GM04504 (cell line): ENCODE results near the gene NEGR1.

Experiments
- DNase-seq: peaks from one replicate; pipeline ENCODE4 v3.0.0-alpha.2; 2012; ENCODE audit warnings: low read depth

Gene NEGR1

GRCh38 chr1:71778940-71779339, 503.4 kb downstream of the NEGR1 start:
- DNase-seq: no peak

DNA sequence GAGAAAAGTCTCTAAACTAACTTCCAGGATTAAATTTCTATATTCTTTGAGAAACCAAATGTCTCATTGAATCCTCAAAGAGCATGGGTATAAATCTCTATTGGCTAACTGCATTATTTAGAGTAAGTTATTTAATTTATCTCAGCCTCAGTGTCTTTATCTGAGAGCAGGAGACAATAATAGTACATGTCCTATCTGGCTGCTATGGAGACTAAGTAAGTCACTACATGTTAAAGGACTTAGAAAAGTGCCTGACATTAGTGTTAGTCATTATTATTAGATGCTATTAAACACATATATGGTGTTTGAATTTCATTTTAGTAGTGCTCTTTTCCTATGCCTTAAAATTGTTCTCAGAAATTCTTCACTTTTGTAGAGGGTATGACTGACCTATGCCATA, 505.2 kb downstream of the NEGR1 start:
- DNase-seq: no peak

DNA sequence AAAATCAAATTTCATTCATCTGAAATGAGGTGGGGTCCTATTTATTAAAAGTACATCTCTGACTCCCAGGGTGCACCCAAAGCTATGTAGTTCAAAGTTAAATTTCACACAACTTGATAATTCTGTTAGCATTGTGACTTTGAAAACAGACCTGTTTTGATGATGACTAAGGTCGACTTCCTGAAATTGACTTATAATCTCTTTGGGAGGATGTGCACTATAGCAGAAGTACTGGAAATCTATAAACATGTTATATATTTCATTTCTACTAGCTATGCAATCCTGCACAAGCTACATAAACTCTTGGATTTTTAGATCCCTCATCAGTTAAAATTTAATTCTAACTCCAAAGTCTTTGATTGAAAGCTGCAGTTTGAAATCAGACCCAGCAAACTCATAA, 507.6 kb downstream of the NEGR1 start:
- no peak for DNase-seq

GRCh38 chr1:71770121-71770520, 512.2 kb downstream of the NEGR1 start:
- DNase-seq: peak; percentile 27

DNA sequence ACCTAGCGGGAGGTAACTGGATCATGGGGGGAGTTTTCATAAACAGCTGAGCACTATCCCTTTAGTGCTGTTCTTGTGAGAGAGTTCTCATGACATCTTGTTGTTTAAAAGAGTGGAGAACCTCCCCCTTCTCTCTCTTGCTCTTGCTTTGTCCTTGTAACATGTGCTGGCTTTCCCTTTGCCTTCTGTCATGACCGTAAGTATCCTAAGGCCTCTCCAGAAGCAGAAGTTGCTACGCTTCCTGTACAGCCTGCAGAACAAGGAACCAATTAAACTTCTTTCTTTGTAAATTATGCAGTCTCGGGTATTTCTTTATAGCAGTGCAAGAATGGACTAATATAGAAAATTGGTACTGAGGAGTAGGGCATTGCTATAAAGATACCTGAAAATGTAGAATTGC, 515.6 kb downstream of the NEGR1 start:
- DNase-seq: no peak

GRCh38 chr1:71762514-71763255, 519.7 kb downstream of the NEGR1 start:
- DNase-seq: no peak

- DNase-seq: no peak
These were observed 526.9 kb downstream of the NEGR1 start for GRCh38 chr1:71755441-71755840.

DNA sequence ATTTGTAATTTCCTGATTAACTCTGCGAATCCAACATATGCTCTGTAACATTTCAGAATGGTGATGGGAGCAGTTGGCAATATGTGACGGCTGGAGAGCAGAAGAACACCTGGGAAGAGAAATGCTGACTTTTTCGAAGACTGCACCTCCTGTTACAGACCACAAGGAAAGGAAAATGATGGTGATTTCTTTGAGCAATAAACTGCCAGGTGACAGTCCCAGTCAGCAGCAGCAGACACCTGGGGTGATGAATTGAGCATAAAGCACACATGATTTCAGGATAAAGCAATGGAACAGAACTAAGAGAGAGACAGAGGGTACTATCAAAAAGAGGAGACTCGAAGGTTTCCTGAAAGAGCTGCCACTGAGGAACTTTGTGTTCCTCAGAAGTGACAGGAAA, 528.6 kb downstream of the NEGR1 start:
- DNase-seq: no peak

- DNase-seq: peak; percentile 4
These were observed 537.0 kb downstream of the NEGR1 start for GRCh38 chr1:71745326-71745725.

- DNase-seq: no peak
These were observed 538.5 kb downstream of the NEGR1 start for GRCh38 chr1:71743862-71744261.

DNA sequence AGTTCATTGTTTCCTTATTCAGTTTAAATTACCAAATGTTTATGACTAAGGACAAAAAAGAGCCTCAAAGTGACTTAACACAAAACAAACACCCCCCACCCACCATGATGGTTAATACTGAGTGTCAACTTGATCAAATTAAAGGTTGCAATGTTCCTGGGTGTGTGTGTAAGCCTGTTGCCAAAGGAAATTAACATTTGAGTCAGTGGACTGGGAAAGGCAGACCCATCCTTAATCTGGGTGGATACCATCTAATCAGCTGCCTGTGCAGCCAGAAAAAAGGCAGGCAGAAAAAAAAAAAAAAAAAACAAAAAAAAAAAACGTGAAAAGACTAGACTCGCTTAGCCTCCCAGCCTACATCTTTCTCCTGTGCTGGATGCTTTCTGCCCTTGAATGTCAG, 543.4 kb downstream of the NEGR1 start:
- DNase-seq: no peak

DNA sequence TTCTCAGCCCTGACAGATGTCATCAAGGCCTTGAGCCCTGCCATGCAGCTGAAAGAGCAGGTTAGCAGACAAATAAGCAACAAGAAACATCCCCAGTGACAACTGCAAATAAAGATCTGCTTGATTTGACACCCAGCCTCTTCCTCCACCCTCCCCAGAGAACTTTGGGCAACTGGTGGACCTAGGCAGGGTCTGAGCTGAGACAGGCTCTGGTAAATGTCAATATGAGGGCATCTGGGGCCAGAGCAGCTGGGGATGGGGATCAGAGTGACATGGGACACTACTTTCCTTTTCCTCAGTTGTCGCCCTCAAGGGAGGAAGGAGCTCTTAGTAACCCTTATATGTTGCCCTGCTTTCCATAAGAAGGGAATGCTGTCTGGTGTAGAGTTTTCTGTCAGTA, 544.1 kb downstream of the NEGR1 start:
- no peak for DNase-seq

DNA sequence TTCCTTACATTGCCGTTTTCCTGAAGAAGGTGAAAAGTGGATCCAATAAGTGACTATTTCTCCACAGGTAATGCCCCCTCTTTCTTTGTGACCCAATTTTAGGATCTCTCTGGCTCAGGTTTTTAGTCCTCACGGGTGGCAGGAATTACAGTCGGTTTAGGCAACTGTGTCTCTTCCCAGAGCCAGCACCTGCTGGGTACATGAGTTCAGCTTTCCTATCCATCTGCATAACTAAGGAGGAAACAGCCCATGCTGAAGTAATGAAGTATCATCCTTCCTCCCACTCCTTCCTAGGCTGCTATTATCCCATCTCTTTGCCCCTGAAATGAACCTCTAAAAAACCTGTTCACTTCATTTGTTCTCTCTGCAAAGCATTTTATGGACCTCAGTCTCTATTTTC, 544.6 kb downstream of the NEGR1 start:
- DNase-seq: no peak

DNA sequence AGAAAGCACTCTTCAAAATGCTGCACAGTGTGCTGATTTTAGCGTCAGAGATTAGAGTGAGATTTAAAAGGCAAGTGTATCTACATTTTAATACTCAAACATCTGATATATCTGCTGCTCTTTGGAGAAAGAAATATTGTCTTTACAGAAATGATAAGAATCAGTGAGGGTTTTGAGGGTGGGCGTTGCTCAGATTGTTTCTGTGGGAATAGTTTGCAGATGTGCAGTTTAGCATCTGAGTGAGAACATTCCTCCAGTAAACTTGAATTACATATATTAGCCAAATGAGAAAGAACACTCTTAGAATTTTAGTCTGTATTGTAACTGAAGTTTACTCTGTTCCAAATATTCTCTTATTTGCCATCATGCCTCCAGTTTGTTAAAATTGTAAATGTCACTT, 549.2 kb downstream of the NEGR1 start:
- no peak for DNase-seq

GRCh38 chr1:71721532-71721931, 560.8 kb downstream of the NEGR1 start:
- no peak for DNase-seq

GRCh38 chr1:71719330-71719729, 563.0 kb downstream of the NEGR1 start:
- DNase-seq: no peak

DNA sequence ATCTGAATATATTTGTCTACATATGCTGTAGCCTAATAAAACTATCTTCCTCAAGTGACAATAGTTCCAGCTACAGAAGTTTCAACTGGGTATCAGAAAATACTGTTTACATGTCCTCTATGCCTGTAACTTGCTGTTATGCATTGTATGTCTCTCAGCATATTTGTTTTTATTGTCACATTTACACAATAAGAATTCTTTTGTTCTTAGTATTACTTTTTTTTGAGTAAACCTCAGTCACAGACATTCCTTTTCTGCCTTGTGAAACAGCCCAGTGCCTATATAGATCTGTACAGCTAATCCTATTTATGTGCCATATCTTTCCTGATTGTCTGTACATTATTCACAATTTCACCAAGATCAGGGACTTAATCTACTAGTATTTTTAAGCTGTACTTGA, 565.2 kb downstream of the NEGR1 start:
- DNase-seq: peak; percentile 6

DNA sequence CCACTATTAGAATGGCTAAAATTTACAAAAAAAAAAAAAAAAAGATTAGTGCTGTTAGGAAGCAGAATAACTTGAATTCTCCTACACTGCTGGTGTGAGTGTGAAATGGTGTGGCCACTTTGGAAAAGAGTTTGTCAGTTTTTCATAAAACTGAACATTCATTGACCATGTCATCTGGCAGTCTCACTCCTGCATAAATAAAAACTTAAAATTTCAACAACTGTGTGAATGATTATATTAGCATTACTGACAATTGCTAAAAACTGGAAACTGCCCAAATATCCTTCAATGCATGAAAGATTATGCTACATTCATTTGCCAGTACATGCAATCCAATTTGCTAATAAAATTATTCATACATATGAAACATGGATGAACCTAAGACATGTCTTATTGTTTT, 570.9 kb downstream of the NEGR1 start:
- no peak for DNase-seq

DNA sequence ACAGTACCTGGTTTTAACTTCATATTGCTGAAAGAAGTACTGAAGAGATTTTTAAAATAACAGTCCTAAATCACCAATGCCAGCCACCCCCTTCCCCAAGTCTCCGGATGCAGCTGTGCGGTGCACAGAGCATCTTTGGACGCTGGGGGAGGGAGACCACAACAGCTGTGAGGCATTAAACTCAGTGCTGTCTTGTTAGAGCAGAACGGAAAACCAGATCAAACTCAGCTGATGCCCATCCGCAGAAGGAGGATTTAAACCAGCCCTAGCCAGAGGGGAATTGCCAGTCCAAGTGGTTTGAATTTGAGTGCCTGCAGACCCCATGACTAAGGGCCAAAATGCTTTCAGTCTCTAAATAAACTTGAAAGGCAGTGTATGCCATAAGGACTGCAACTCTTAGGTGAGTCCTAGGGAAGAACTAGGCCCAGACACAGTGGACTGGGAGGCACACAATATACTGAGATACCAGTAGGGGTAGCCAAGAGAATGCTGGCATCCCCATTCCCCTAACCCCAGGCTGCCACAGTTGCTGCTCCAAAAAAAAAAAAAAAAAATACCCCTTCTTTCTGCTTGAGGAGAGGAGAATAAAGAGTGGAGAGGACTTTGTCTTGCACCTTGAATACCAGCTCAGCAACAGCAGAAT, 576.2 kb downstream of the NEGR1 start:
- no peak for DNase-seq

- no peak for DNase-seq
These were observed 584.2 kb downstream of the NEGR1 start for GRCh38 chr1:71698186-71698585.

DNA sequence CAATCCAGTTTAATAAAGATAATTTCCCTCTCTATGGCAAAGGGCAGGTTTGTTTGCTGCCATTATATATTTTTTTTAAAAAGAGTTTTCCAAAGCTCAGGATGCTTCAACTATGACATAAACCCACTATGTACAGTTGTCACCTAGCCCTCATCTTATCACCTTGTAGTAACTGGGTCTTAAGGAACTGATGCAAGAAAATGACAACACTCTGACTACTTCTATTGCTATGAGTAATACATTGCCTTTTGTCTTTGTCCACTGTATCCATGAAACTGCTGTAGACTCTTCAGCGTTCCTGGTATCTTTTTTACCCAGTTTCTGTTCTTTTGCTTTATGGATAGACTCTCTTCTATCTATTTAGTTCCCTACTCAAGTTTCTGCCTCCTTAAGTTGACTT, 586.5 kb downstream of the NEGR1 start:
- no peak for DNase-seq

- no peak for DNase-seq
These were observed 587.3 kb downstream of the NEGR1 start for GRCh38 chr1:71695084-71695483.

DNA sequence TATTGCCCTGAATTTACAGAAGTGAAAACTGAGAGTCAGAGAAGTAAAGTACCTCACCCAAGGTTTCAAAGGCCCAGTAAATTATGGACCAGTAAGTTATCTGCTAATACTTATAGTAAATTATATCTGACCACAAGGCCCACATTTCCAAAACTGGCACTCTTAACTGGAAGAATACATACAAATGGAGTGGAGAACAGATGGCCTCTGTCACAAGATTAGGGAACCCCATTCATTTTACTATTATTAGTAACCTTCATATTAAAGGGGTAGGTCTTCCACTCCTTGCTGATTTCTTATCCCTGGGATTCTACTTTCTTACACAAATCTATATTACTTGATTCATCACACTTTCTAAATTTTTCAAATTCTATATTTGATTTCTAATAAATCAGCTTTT, 588.8 kb downstream of the NEGR1 start:
- DNase-seq: no peak

- DNase-seq: no peak
These were observed 592.7 kb downstream of the NEGR1 start for GRCh38 chr1:71689635-71690034.
